ENCODE data around the gene SLC43A2.
A peak's percentile ranks its signal among the peaks of the same experiment; 100 is the strongest.
"Not testable (repeated sequence)": the region's sequence is repeated elsewhere in the genome, so short reads cannot be mapped to it uniquely, and the experiment has no call there.

SLC43A2 gene

DNA sequence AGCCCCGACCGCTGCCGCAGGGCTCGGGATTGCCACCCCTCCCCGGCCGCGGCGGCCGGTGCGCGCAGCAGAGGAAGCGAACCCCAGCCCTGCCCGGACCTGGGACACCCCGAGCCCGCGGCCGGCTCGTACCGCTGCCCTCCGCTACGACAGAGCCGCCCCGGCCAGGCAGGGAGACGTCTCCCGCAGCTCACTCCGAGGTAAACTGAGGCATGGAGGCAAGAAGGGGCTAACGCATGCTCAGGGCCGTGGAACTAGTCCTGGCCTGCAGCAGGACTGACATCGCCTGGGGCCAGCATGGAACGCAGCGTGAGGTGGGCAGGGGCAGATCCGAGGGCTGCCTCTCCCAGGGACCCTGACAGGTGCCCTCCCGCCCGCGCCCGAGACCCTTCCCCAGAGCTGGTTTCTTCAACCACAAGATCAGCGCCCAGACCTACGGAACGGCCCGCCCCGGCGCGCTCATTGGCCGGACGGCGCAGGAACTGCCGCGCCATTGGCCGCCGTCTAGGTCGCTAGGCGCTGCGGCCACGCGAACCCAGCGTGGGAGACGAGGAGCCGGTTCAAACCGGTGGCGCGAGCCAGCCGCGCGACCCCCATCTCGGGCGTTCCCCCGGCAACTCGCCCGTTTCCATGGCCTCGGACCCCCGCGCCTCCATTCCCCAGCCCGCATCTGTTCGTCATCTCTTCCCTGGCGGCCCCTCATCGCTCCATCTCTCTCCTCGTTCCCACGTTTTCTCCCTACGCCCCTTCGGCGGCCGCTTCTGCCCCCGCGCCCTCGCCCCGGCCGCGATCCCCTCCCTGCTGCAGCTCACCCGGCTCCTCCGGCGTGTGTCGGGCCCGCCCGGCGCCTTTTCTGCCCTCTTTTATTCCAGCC lies at the start of gene SLC43A2:
TSS of gene SLC43A2 (minus strand) at position 853 of the 874 bp plus-strand sequence. CDS start 960 bp downstream, outside the sequence.
- peak; percentile 10 to 64 for DNase-seq

- no peak for DNase-seq
These were observed 47.8 kb upstream of the SLC43A2 start for GRCh38 chr17:1676401-1676800.

GRCh38 chr17:1673041-1673785 lies 44.6 kb upstream of the SLC43A2 start:
- no peak for DNase-seq

DNA sequence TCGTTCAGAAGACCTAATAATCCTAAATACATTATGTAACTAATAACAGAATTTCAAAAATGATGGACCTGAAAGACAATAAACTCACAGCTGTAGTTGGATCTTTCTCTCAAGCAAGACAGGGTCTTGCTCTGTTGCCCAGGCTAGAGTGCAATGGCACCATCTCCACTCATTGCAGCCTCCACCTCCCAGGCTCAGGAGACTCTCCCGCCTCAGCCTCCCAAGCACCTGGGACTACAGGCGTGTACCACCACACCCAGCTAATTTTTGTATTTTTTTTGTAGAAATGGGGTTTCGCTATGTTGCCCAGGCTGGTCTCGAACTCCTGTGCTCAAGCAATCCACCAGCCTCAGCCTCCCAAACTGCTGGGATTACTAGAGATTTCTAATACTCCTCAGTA lies 35.3 kb upstream of the SLC43A2 start:
- DNase-seq: not testable (repeated sequence)

DNA sequence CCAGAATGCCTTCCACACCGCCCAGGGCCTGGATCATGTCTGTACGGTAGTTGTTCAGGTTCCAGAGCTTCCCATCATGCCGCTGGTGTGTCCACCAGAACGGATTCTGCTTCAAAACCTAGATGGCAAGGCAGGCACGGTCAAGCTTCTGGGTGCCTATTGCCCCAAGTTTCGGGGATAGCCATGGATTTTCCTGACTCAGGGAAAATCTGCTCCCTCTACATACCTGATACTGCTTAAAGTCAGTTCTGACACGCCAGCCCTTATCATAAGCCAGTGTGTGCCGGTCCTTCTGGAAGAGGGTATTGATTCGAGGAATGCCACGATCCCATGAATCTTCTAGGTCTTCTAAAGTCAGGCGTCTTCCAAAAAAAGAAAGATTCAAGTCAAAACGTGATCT lies 32.4 kb upstream of the SLC43A2 start:
- no peak for DNase-seq

GRCh38 chr17:1658100-1658499 lies 29.5 kb upstream of the SLC43A2 start:
- no peak for DNase-seq

GRCh38 chr17:1653735-1654134 lies 25.1 kb upstream of the SLC43A2 start:
- DNase-seq: no peak

DNA sequence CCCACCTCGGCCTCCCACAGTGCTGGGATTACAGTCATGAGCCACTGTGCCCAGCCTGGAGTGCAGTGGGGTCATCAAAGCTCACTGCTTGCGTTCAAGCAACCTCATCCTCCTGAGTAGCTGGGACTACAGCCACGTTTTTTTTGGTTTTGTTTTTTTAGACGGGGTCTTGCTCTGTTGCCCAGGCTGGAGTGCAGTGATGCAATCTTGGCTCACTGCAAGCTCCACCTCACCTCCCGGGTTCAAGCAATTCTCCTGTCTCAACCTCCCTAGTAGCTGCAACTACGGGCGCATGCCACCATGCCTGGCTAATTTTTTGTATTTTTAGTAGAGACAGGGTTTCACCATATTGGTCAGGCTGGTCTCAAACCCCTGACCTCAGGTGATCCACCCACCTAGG lies 24.2 kb upstream of the SLC43A2 start:
- DNase-seq: not testable (repeated sequence)

- no peak for DNase-seq
These were observed 22.9 kb upstream of the SLC43A2 start for GRCh38 chr17:1651559-1651844.

DNA sequence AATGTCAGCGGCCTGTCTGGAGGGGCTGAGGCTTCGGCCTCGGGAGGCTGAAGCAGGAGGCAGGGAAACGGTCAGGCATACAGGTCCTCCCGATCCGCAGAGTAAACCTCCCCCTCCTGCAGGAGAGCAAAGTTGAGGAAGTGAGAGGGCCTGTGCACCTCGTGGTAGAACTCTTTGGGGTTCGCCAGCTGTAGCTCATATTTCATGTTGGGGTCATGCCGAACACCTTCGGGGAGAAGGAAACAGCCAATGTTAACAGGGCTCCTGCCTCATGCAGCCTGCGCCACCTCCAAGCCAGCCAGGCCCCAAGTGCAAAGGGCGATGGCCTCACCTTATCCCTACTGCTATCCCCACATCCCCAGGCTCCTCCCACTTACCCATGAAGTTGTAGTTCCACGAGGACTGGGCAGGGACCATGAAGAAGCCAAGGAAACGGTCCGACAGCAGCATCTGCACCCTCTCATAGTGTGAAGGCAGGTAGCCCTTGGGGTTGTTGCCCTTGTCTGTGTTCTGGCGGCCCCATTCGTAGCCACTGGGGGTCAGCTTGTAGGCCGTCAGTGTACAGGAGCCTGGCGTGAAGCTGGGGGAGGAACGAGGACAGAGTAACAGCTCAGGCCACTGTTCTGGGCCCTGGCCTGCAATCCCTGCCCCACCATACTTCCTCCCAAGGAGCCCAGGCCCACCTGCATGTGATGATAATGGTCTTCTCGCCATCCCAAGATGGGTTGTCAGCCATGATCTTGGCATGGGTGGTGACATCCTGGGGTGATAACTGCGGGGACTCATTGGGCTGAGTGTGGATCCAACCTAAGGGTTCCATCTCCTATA lies 22.3 kb upstream of the SLC43A2 start:
- no peak for DNase-seq

DNA sequence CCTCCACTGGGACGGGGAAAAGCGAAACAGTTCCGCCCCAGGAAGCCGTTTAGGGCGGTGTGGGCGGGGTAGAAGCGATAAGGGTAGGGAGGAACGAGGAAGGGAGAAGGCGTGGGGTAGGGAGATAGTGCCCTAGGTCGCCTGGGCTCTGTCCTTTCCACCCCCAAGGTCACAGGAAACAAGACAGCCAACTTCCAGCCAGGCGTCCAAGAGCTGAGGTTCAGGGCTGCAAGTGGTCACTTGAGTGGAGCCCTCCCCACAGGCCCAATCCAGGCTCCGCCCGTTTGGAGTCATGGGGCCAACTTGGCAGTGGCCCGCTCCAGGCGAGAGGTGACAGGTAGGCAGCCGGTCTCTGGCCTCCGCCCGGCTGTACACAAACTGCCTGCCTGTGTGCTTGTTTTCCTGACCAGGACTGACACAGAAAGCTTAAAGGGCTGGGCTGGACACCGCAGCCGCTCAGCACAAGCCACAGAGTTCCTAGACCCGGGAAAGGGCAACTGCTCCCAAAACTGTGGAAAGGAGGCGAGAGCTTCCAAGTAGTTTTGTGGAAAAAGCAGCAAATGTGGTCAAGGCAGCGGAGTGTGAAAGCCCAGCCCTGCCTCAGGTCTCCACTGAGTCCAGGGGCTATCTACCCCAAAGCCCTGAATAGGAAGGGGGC lies 21.3 kb upstream of the SLC43A2 start, which contains the start of gene RILP:
TSS of gene RILP (minus strand) at position 23 of the 658 bp plus-strand sequence. CDS start 62 bp downstream, outside the sequence.
- DNase-seq: no peak

DNA sequence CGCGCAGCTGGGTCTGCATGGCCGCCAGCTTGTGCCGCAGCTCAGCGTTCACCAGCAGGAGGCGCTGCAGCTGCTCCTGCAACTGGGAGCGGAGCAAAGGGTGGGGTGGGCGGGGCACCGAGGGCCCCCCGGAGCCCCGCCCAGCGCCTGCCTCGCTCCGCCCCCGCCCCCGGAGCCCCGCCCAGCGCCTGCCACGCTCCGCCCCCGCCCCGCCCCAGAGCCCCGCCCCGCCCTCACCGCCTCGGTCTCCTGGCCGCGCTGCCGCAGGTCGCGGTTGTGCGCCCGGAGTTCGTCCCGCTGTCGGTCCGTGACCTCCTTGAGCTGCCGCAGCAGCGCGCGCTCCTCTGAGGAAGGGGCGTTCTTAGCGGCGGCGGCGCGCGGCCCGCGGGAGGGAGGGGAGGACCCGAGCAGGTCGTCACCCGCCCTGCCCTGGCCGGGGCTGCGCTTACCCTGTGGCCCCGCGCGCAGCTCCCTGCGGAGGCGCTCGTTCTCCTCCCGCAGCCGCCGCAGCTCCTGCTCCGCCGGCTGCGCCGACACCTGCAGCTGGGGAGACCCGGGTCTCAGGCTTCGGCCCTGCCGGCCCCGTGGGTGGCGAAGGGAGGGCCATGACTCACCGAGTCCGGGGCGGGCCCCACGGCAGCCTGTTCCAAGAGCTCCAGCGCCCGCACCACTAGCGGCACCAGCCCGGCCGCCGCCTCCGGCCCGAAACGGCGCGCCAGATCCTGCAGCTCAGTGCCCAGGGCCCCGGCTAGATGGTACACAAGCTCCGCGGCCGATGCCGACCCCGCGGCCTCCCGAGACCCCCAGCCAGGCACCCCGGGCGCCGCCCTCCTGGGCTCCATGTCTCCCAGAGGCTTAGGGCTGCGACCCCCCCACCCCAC lies 20.6 kb upstream of the SLC43A2 start:
- DNase-seq: peak; percentile 14 to 60

DNA sequence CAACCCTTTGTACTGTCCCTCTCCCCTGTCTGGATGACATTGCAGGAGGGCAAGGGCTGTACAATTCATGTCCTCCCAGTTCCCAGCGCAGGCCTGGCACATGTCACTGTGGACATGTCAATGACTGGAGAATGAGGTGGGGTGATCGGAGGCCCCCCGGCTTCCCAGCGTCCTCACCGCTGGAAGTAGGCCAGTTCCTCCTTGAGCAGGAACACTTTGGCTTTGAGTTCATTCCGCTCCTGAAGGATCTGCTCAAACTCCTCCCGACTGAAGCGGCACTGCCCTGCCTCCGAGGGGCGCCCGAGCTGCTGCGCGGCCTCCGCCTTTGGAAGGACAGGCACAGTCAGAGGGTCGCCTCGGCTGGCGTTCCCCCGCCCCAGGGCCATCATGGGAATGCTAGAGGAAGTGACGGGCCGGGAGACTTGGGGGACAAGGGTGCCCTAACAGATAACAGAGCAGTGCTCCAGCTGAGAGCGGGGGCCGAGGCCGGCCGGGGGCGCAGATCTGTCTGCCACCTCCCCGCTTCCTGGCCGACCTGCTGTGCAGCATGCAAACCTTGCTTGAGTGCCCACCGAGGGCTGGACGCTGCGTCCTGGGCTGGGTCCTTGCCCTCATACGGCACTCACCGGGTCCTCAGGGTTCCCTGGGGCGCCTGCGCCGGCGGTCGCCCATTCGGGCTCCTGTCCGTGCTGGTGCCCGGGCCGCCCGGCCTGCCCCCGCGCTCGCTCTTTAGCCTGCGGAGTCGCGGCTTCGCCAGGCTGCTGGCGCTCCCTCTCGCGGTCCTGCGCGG lies 19.7 kb upstream of the SLC43A2 start:
- no peak for DNase-seq

- DNase-seq: no peak
These were observed 19.2 kb upstream of the SLC43A2 start for GRCh38 chr17:1647802-1648171.

- no peak for DNase-seq
These were observed 17.7 kb upstream of the SLC43A2 start for GRCh38 chr17:1646199-1646875.

DNA sequence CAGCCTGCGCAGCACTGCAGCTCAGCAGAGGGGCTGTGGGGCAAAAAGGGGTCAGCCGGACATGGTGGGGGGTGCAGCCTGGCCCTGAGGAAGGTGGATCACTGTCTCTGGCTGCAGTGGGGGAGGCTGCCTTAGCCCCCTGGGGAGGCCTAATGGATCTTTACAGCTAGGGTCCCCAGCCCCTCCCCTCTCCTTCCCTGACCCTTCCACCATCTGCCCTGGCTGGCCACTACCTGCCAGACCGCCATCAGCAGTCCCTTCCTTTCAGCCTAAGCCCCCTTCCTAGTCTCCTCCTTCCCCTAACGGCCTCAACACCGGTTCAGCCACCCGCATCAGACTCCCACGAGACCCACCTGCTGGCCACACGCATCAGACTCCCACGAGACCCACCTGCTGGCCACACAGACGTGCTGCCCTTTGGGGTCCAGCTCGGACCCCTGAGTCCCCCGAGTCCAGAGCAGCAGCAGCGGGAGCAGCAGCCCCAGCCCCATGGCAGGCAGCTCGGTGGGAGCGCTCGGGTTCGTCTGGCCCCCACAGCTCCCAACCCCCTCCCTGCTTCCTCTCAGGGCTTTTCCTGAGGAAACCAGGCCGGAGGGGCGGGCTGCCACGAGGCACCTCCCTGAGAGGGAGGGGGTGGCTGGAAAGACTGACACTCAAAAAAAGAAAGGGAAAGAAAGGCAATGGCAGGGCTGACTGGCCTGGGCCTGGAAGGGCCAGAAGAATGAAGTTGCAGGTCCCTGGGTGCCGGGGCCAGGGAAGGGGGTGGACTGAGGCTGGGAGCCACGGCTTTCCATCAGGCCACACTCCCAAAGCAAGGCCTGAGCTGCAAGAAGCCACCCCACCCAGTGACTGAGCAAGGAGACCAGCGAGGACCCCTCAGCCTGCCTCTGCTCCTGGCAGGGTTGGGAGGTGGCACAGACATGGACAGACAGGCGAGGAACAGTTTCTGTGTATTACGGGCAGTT lies 16.9 kb upstream of the SLC43A2 start, which contains the start of gene SCARF1:
TSS of gene SCARF1 (minus strand) at position 526 of the 965 bp plus-strand sequence. CDS start at position 491, 35 bp downstream.
- no peak for DNase-seq

- DNase-seq: no peak
These were observed 16.0 kb upstream of the SLC43A2 start for GRCh38 chr17:1644493-1645206.

DNA sequence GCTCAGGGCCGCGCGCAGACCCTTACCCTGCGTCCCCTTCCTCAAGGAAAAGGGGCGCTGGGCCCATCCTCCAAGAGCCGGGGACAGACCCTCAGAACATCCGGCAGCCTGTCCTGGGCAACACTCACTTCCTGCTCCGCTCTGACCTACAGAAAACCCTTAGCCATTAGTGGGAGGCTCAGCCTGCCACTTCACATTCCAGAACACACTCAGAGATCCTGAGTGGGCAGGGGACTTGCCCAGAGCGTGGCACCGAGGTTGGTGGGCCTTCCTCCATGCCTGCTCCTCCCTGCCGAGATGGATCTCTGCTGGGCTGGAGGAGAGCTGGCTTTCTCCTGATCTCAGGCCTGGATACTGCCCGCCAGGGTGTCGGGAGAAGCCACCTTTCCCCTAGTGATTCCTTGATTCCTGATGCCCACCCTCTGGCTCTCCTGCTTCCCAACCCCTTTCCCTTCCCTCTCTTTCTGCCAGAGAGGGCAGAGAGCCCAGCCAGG lies 15.4 kb upstream of the SLC43A2 start:
- DNase-seq: no peak

Measured in NCI-H187 (cell line).